Calu3 (cell line): ENCODE measurements around the gene SLC22A4. TPM values are rescaled to one million over a fixed set of nuclear protein-coding genes. Genes with fewer than 3 reads are reported as not detected.

Experiments used
- BruUV-seq: library from RNA; stranded (reverse); fragments of 400-500 nt; replicated peaks from 2 replicates; lab custom pipeline; 2021; lab: Mats Ljungman, UMichigan
- CTCF ChIA-PET: fragments of 300-600 bp; sonication (Branson Sonifier 250); formaldehyde crosslinking; loops from one replicate; lab custom pipeline; 2022; ENCODE audit warnings: antibody characterized with exemption; lab: Charles Lee
- DNase-seq: peaks from one replicate; pipeline ENCODE4 v3.0.0; 2022
- H3K27ac Mint-ChIP-seq: one replicate; pipeline ENCODE4 v1.8.0; 2022; ENCODE audit warnings: mixed read lengths; ENCODE audit not compliant: unreplicated experiment
- H3K27me3 Mint-ChIP-seq: one replicate; pipeline ENCODE4 v1.8.0; 2022; ENCODE audit warnings: mixed read lengths; ENCODE audit not compliant: unreplicated experiment
- H3K36me3 Mint-ChIP-seq: one replicate; pipeline ENCODE4 v1.8.0; 2022; ENCODE audit warnings: mild to moderate bottlenecking, moderate library complexity, mixed read lengths; ENCODE audit not compliant: insufficient read depth, unreplicated experiment
- H3K4me1 Mint-ChIP-seq: one replicate; pipeline ENCODE4 v1.8.0; 2022; ENCODE audit warnings: mild to moderate bottlenecking, low read depth, mixed read lengths; ENCODE audit not compliant: unreplicated experiment
- H3K4me3 Mint-ChIP-seq: one replicate; pipeline ENCODE4 v1.8.0; 2022; ENCODE audit warnings: mild to moderate bottlenecking, low read depth, moderate library complexity, mixed read lengths; ENCODE audit not compliant: unreplicated experiment
- H3K9me3 Mint-ChIP-seq: one replicate; pipeline ENCODE4 v1.8.0; 2022; ENCODE audit warnings: low read depth, mixed read lengths; ENCODE audit not compliant: unreplicated experiment
- CTCF ChIP-seq: fragments of 200-600 bp; IDR thresholded peaks from one replicate; pipeline ENCODE4 v1.8.0; 2022; ENCODE audit warnings: antibody characterized with exemption; ENCODE audit not compliant: unreplicated experiment
- intact Hi-C: fragments of 100-400 bp; cut with micrococcal nuclease; formaldehyde crosslinking; loops from one replicate; pipeline ENCODE4 v1.10.0; 2022; ENCODE audit not compliant: unreplicated experiment
- total RNA-seq: library from RNA; stranded (reverse); gene quantifications from 2 replicates; pipeline ENCODE4 v1.2.3, GENCODE V29; 2022

Gene SLC22A4
- total RNA-seq, 1 experiment from 2014 or later: 3.1 TPM

GRCh38 chr5:132353486-132353995, 59.3 kb downstream of the SLC22A4 start:
- H3K27me3 Mint-ChIP-seq: no peaks in the 10 kb centered on the region
- BruUV-seq: no TSS peak
- peaks cover 12% of the 10 kb centered on the region for H3K4me1 Mint-ChIP-seq
- no peak for DNase-seq
- H3K4me3 Mint-ChIP-seq: no peak overlapping the region
- peaks cover 12% of the 10 kb centered on the region for H3K36me3 Mint-ChIP-seq
- H3K27ac Mint-ChIP-seq: no peak overlapping the region
- intact Hi-C loops: no loop called here
- peaks cover 13% of the 10 kb centered on the region for H3K9me3 Mint-ChIP-seq
- CTCF ChIA-PET: no interaction called here
- TF ChIP-seq CTCF: no peak

GRCh38 chr5:132354381-132355139, 60.4 kb downstream of the SLC22A4 start:
- Mint-ChIP-seq H3K36me3 (peaks cover 7% of the 10 kb centered on the region), H3K9me3 (peaks cover 13% of the 10 kb centered on the region), H3K27ac (no peak overlapping the region), H3K4me3 (no peak overlapping the region), H3K4me1 (peaks cover 12% of the 10 kb centered on the region), H3K27me3 (no peaks in the 10 kb centered on the region)
- CTCF ChIA-PET: no interaction called here
- intact Hi-C loops: no loop called here
- no peak for DNase-seq
- no peak for TF ChIP-seq CTCF
- BruUV-seq: no TSS peak

GRCh38 chr5:132355140-132355765, 61.1 kb downstream of the SLC22A4 start:
- H3K4me1 Mint-ChIP-seq: peaks cover 12% of the 10 kb centered on the region
- H3K27ac Mint-ChIP-seq: no peak overlapping the region
- BruUV-seq: no TSS peak
- H3K36me3 Mint-ChIP-seq: peaks cover 7% of the 10 kb centered on the region
- H3K27me3 Mint-ChIP-seq: no peaks in the 10 kb centered on the region
- H3K4me3 Mint-ChIP-seq: no peak overlapping the region
- no peak for DNase-seq
- intact Hi-C loops: no loop called here
- CTCF ChIA-PET: no interaction called here
- peaks cover 13% of the 10 kb centered on the region for H3K9me3 Mint-ChIP-seq
- TF ChIP-seq CTCF: no peak

- Mint-ChIP-seq H3K4me3 (no peak overlapping the region), H3K4me1 (peaks cover 21% of the 10 kb centered on the region), H3K36me3 (peaks cover 7% of the 10 kb centered on the region), H3K27me3 (no peaks in the 10 kb centered on the region), H3K27ac (no peak overlapping the region), H3K9me3 (peaks cover 5% of the 10 kb centered on the region)
- no peak for TF ChIP-seq CTCF
- BruUV-seq: no TSS peak
- DNase-seq: no peak
- CTCF ChIA-PET: no interaction called here
- intact Hi-C loops: no loop called here
Measured at GRCh38 chr5:132358775-132359174, 64.6 kb downstream of the SLC22A4 start.
